Psoas muscle (tissue), 8 donors: ENCODE data around the gene FBXW12. TPM values are rescaled to one million over a fixed set of nuclear protein-coding genes. Genes with fewer than 3 reads are reported as not detected.

Experiments
- ATAC-seq, 4 donors: fragments of 200-7000 bp; cut with Tn5 transposase; one replicate each; pipeline ENCODE4 v1.9.1; 2020; ENCODE audit warnings: moderate library complexity in 3 of 4, mild to moderate bottlenecking in 2 of 4
- DNase-seq, 2 donors: peaks; one replicate each; pipeline ENCODE4 v3.0.0-alpha.2; 2020
- H3K27ac ChIP-seq: fragments of 200-600 bp; one replicate; pipeline ENCODE4 v1.8.0; 2022
- H3K27me3 ChIP-seq, 3 donors: fragments of 200-600 bp in 1 of 3; one replicate each; pipeline versions ENCODE4 v1.6.1 to v1.8.0; 2013 to 2022; ENCODE audit warnings: low read length in 2 of 3, mild to moderate bottlenecking in 2 of 3, moderate library complexity in 1 of 3; ENCODE audit not compliant: insufficient read depth in 3 of 3
- H3K36me3 ChIP-seq, 2 donors: fragments of 200-600 bp in 1 of 2; one replicate each; pipeline versions ENCODE4 v1.6.1 to v1.8.0; 2013 to 2022; ENCODE audit warnings: low read depth in 1 of 2, mild to moderate bottlenecking in 1 of 2, moderate library complexity in 1 of 2; ENCODE audit not compliant: insufficient read depth in 1 of 2
- H3K4me1 ChIP-seq: fragments of 200-600 bp; one replicate; pipeline ENCODE4 v1.8.0; 2022
- H3K4me3 ChIP-seq: fragments of 200-600 bp; one replicate; pipeline ENCODE4 v1.8.0; 2022; ENCODE audit warnings: mild to moderate bottlenecking
- H3K9me3 ChIP-seq: fragments of 200-600 bp; one replicate; pipeline ENCODE4 v1.8.0; 2022
- CTCF ChIP-seq: fragments of 200-600 bp; IDR thresholded peaks from one replicate; pipeline ENCODE4 v1.8.0; 2022; ENCODE audit warnings: antibody characterized with exemption
- WGBS, 3 donors: extraction: QIAGEN DNeasy Blood & Tissue Kit; methylation state at CpG; one replicate each; pipeline versions ENCODE4 v1.1.6 to v1.1.7; 2013; 5-methylcytosine and 5-hydroxymethylcytosine counted together
- intact Hi-C, 2 donors: fragments of 100-400 bp; cut with DNase I; formaldehyde crosslinking; loops; one replicate each; pipeline versions ENCODE4 v1.11.0 to v1.14.2; 2022
- polyA plus RNA-seq, 3 donors: library from polyadenylated mRNA; stranded (reverse); fragments of 200-250 nt; gene quantifications; one replicate each; pipeline ENCODE4 v1.2.3, GENCODE V29; 2013
- total RNA-seq, 4 donors: library from RNA; stranded (reverse); fragmentation: NEBNext Ultra II Directional in 2 of 4; extraction: Animal tissue kit (Norgen Biotek cat#: 25700) in 2 of 4; gene quantifications; one replicate each; pipeline versions ENCODE4 v1.2.1 to v1.2.4, GENCODE V29; 2021 to 2023
- donor health status: healthy with polysubstance abuse.
- donor health status: DM: no; HTN: no; CAD: no; lungs with moderate emphysema.
- donor health status: Bipolar disorder and iron deficiency.
- donor health status: healthy.
- donor health status: DM: yes; HTN: yes; CAD: no.
- donor health status: DM: no; HTN: no; CAD: no.
- donor health status: DM: no; HTN: no; CAD: no.
- donor health status: DM: yes; HTN: yes; CAD: no.

The FBXW12 gene
- total and polyA plus RNA-seq, 7 donors, result 0.01 TPM; not detected in 6

- DNase-seq, result no peak
- TF ChIP-seq CTCF, result no peak
- no peaks in the 10 kb centered on the region for H3K36me3 ChIP-seq
- no peak overlapping the region for H3K4me3 ChIP-seq
- no peaks in the 10 kb centered on the region for H3K4me1 ChIP-seq
- peaks cover 10% of the 10 kb centered on the region for H3K9me3 ChIP-seq
- no peaks in the 10 kb centered on the region for H3K27me3 ChIP-seq
- intact Hi-C loops, result no loop called here
- WGBS, 3 donors, result 64 to 74% (median 73%) methylated on average over 1 of the region's 1 CpG
- no peak for ATAC-seq
- no peak overlapping the region for H3K27ac ChIP-seq
Observed at GRCh38 chr3:48364840-48365239, 7.2 kb upstream of the FBXW12 start.

- Histone ChIP-seq H3K4me1 (no peaks in the 10 kb centered on the region), H3K36me3 (no peaks in the 10 kb centered on the region), H3K27me3 (no peaks in the 10 kb centered on the region), H3K9me3 (peaks cover 1% of the 10 kb centered on the region), H3K4me3 (no peak overlapping the region), H3K27ac (no peak overlapping the region)
- ATAC-seq (no peak), DNase-seq (no peak)
- intact Hi-C loops, result no loop called here
- no peak for TF ChIP-seq CTCF
Observed at GRCh38 chr3:48367201-48367600, 4.8 kb upstream of the FBXW12 start.

GRCh38 chr3:48369693-48370332 is 2.2 kb upstream of the FBXW12 start:
- no peak for ATAC-seq

GRCh38 chr3:48370333-48370713 is 1.7 kb upstream of the FBXW12 start:
- 63 to 69% (median 68%) methylated on average over 7 of the region's 7 CpGs for WGBS, 3 donors
- no peak for ATAC-seq
- intact Hi-C loops, result no loop called here

More at GRCh38 chr3:48369693-48370332, 2.2 kb upstream of the FBXW12 start:
- no peak overlapping the region for H3K27ac ChIP-seq
- no peak for TF ChIP-seq CTCF
- no peaks in the 10 kb centered on the region for H3K27me3 ChIP-seq
- H3K9me3 ChIP-seq, result no peaks in the 10 kb centered on the region
- H3K4me3 ChIP-seq, result no peak overlapping the region
- H3K4me1 ChIP-seq, result no peaks in the 10 kb centered on the region
- 56 to 64% (median 57%) methylated on average over 7 of the region's 7 CpGs for WGBS, 3 donors
- DNase-seq, result no peak
- intact Hi-C loops, result no loop called here
- H3K36me3 ChIP-seq, result no peaks in the 10 kb centered on the region

More at GRCh38 chr3:48370333-48370713, 1.7 kb upstream of the FBXW12 start:
- no peak for DNase-seq
- no peaks in the 10 kb centered on the region for H3K9me3 ChIP-seq
- H3K27me3 ChIP-seq, result no peaks in the 10 kb centered on the region
- H3K4me3 ChIP-seq, result no peak overlapping the region
- no peaks in the 10 kb centered on the region for H3K36me3 ChIP-seq
- no peak overlapping the region for H3K27ac ChIP-seq
- no peaks in the 10 kb centered on the region for H3K4me1 ChIP-seq
- TF ChIP-seq CTCF, result no peak
